Measurements from ENCODE around the gene LOC101059915.

DNA sequence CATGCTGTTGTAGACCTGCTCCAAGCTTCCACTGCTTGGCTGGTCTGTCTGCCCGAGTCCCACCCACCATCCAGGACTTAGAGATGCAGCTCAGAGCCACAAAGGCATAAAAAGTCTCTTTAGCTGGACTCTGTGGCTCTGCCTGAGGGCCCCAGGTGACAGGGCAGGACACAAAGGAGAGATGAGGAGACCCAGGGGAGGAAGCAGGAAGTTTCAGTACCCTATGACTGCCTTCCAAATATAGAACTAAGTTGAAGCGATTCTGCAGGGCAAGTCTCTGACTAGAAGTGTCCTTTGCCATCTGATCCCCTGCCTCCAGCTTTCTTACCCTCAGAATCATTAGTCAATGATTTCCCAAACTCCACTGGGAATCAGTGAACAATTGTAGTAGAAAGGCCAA is 37.9 kb upstream of the LOC101059915 start:
- TF ChIP-seq, protein P1, sequence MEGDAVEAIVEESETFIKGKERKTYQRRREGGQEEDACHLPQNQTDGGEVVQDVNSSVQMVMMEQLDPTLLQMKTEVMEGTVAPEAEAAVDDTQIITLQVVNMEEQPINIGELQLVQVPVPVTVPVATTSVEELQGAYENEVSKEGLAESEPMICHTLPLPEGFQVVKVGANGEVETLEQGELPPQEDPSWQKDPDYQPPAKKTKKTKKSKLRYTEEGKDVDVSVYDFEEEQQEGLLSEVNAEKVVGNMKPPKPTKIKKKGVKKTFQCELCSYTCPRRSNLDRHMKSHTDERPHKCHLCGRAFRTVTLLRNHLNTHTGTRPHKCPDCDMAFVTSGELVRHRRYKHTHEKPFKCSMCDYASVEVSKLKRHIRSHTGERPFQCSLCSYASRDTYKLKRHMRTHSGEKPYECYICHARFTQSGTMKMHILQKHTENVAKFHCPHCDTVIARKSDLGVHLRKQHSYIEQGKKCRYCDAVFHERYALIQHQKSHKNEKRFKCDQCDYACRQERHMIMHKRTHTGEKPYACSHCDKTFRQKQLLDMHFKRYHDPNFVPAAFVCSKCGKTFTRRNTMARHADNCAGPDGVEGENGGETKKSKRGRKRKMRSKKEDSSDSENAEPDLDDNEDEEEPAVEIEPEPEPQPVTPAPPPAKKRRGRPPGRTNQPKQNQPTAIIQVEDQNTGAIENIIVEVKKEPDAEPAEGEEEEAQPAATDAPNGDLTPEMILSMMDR (IDR thresholded peaks at IDR 0.05), result no peak
- TF ChIP-seq POLR2A (IDR thresholded peaks at IDR 0.05; ENCODE audit: low read depth), result no peak
- TF ChIP-seq EP300 (IDR thresholded peaks at IDR 0.05), result no peak
